ENCODE data around the gene SMKR1. TPM values are rescaled to one million over a fixed set of nuclear protein-coding genes. Genes with fewer than 3 reads are reported as not detected.

The SMKR1 gene
- total RNA-seq, 1 experiment from 2014 or later, result 8.9 TPM

- Histone ChIP-seq H3K4me3 (replicated peaks in 1 of 2; ENCODE audit: low read depth in 1 of 2, low read length in 2 of 2) (no peak overlapping the region), H3K9ac (ENCODE audit: low read length) (no peak overlapping the region), H4K20me1 (ENCODE audit: insufficient read depth) (no peaks in the 10 kb centered on the region), H3K9me2 (ENCODE audit: insufficient read depth) (no peaks in the 10 kb centered on the region), H3K27ac (ENCODE audit: low read depth, low read length) (no peak overlapping the region), H3K4me1 (ENCODE audit: control insufficient read depth in 1 of 2, insufficient read depth in 2 of 2, low read length in 2 of 2) (no peaks in the 10 kb centered on the region), H3K27me3 (ENCODE audit: insufficient read depth, low read length) (no peaks in the 10 kb centered on the region), H3K79me2 (ENCODE audit: insufficient read depth, low read length) (no peaks in the 10 kb centered on the region), H2AFZ (ENCODE audit: low read depth, low read length, poor library complexity, severe bottlenecking) (no peak overlapping the region), H3K36me3 (ENCODE audit: control insufficient read depth in 1 of 2, insufficient read depth in 2 of 2, low read length in 2 of 2) (no peaks in the 10 kb centered on the region), H3K4me2 (ENCODE audit: low read length) (no peak overlapping the region), H3K9me3 (ENCODE audit: control insufficient read depth in 1 of 2, insufficient read depth in 1 of 2, low read depth in 1 of 2, low read length in 2 of 2) (no peaks in the 10 kb centered on the region)
- POLR2A ChIA-PET, result no interaction called here
- CTCF ChIA-PET, result no interaction called here
- no TSS peak for BruUV-seq (replicated peaks)
- ATAC-seq, result no peak
- RAD21 ChIA-PET (ENCODE audit: low non-redundant PET in 1 of 2, low total read pairs in 2 of 2, uncharacterized antibody in 2 of 2, unreplicated experiment in 2 of 2), result no interaction called here
- intact Hi-C loops (cut with micrococcal nuclease), result no loop called here
- TF ChIP-seq, protein P1, sequence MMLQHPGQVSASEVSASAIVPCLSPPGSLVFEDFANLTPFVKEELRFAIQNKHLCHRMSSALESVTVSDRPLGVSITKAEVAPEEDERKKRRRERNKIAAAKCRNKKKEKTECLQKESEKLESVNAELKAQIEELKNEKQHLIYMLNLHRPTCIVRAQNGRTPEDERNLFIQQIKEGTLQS (IDR thresholded peaks at IDR 0.05), result no peak
- no peak for TF ChIP-seq FOSL1 (IDR thresholded peaks at IDR 0.05; ENCODE audit: low read depth)
- TF ChIP-seq, protein P2, sequence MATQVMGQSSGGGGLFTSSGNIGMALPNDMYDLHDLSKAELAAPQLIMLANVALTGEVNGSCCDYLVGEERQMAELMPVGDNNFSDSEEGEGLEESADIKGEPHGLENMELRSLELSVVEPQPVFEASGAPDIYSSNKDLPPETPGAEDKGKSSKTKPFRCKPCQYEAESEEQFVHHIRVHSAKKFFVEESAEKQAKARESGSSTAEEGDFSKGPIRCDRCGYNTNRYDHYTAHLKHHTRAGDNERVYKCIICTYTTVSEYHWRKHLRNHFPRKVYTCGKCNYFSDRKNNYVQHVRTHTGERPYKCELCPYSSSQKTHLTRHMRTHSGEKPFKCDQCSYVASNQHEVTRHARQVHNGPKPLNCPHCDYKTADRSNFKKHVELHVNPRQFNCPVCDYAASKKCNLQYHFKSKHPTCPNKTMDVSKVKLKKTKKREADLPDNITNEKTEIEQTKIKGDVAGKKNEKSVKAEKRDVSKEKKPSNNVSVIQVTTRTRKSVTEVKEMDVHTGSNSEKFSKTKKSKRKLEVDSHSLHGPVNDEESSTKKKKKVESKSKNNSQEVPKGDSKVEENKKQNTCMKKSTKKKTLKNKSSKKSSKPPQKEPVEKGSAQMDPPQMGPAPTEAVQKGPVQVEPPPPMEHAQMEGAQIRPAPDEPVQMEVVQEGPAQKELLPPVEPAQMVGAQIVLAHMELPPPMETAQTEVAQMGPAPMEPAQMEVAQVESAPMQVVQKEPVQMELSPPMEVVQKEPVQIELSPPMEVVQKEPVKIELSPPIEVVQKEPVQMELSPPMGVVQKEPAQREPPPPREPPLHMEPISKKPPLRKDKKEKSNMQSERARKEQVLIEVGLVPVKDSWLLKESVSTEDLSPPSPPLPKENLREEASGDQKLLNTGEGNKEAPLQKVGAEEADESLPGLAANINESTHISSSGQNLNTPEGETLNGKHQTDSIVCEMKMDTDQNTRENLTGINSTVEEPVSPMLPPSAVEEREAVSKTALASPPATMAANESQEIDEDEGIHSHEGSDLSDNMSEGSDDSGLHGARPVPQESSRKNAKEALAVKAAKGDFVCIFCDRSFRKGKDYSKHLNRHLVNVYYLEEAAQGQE (IDR thresholded peaks at IDR 0.05; ENCODE audit: low read depth), result no peak
- TF ChIP-seq POLR2A (IDR thresholded peaks at IDR 0.05; ENCODE audit: borderline replicate concordance, extremely low read depth, insufficient read depth, insufficient read length), result no peak
- TF ChIP-seq POLR2AphosphoS5 (IDR thresholded peaks at IDR 0.05; ENCODE audit: low read depth, low read length), result no peak
- TF ChIP-seq SP1 (IDR thresholded peaks at IDR 0.05; ENCODE audit: low read depth), result no peak
- no peak for TF ChIP-seq CBX3 (IDR thresholded peaks at IDR 0.05; ENCODE audit: low read depth)
- TF ChIP-seq SRF (IDR thresholded peaks at IDR 0.05; ENCODE audit: low read depth), result no peak
- no peak for TF ChIP-seq JUND (IDR thresholded peaks at IDR 0.05)
- TF ChIP-seq RAD21 (IDR thresholded peaks at IDR 0.05; ENCODE audit: low read depth), result no peak
- no peak for TF ChIP-seq YY1 (IDR thresholded peaks at IDR 0.05; ENCODE audit: extremely low read depth, insufficient replicate concordance, low read depth, low read length)
- no peak for TF ChIP-seq ELF1 (IDR thresholded peaks at IDR 0.05; ENCODE audit: borderline replicate concordance, low read depth)
- no peak for TF ChIP-seq ZFX (IDR thresholded peaks at IDR 0.05)
- no peak for TF ChIP-seq TCF7L2 (IDR thresholded peaks at IDR 0.05; ENCODE audit: borderline replicate concordance, extremely low read depth, insufficient read depth, insufficient read length)
- TF ChIP-seq, protein P3, sequence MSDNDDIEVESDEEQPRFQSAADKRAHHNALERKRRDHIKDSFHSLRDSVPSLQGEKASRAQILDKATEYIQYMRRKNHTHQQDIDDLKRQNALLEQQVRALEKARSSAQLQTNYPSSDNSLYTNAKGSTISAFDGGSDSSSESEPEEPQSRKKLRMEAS (IDR thresholded peaks at IDR 0.05), result no peak
- no peak for DNase-seq (ENCODE audit: low read depth, low spot score)
These were observed 12.8 kb upstream of the SMKR1 start for GRCh38 chr7:129489491-129489890.

All from HCT116 (cell line).